ENCODE measurements around the gene NRP1.
A peak's percentile ranks its signal among the peaks of the same experiment; 100 is the strongest.

The NRP1 gene

GRCh38 chr10:33154590-33154989, 179.9 kb downstream of the NRP1 start:
- no peak overlapping the region for H3K4me3 ChIP-seq (ENCODE audit: low read length)
- TF ChIP-seq CTCF (conservative IDR thresholded peaks at IDR 0.05; ENCODE audit: low read length), result no peak
- peak; percentile 94 for DNase-seq (ENCODE audit: low read depth)

DNA sequence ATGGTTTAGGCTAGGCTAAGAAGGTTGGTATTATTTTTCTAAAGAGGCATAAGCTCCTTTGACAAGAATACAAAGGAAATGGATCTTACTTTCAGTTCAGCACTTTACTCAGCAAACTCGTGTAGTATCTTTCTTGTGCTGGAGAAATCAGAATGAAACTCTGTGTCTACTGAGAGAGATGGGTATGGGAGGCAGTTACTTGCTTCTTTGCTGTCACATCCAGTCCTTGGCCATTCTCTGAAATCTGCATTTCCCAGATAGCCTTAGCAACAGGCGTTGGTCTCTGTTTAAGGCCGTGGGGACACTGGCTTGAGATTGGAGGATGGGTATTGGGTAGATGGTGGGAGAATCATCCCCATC, 180.5 kb downstream of the NRP1 start:
- no peak for TF ChIP-seq CTCF (conservative IDR thresholded peaks at IDR 0.05; ENCODE audit: low read length)
- no peak overlapping the region for H3K4me3 ChIP-seq (ENCODE audit: low read length)
- no peak for DNase-seq (ENCODE audit: low read depth)

- no peak for DNase-seq (ENCODE audit: low read depth)
- TF ChIP-seq CTCF (conservative IDR thresholded peaks at IDR 0.05; ENCODE audit: low read length), result no peak
- no peak overlapping the region for H3K4me3 ChIP-seq (ENCODE audit: low read length)
These were observed 181.1 kb downstream of the NRP1 start for GRCh38 chr10:33153251-33153967.

- TF ChIP-seq CTCF (conservative IDR thresholded peaks at IDR 0.05; ENCODE audit: low read length), result no peak
- no peak for DNase-seq (ENCODE audit: low read depth)
- H3K4me3 ChIP-seq (ENCODE audit: low read length), result no peak overlapping the region
These were observed 181.7 kb downstream of the NRP1 start for GRCh38 chr10:33152750-33153149.

DNA sequence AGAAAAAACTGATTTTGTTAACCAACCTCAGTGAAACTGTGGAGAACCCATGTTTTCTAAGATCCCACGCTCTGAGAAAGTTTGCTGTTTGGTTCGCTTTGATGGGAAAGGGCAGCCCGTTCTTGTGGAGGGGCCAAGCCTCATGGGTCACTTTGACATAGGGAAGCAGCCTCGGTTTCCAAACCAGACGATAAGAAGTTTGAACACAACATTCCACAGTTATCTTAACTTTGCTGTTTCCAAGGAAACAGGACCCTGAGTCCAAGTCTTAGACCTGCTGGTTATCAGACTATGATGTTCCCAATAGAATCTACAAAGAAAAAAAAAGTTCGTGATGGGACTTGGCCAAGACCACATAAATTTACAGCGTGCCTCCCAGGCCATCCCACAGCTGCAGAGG, 182.3 kb downstream of the NRP1 start:
- no peak for DNase-seq (ENCODE audit: low read depth)
- H3K4me3 ChIP-seq (ENCODE audit: low read length), result no peak overlapping the region
- TF ChIP-seq CTCF (conservative IDR thresholded peaks at IDR 0.05; ENCODE audit: low read length), result no peak

DNA sequence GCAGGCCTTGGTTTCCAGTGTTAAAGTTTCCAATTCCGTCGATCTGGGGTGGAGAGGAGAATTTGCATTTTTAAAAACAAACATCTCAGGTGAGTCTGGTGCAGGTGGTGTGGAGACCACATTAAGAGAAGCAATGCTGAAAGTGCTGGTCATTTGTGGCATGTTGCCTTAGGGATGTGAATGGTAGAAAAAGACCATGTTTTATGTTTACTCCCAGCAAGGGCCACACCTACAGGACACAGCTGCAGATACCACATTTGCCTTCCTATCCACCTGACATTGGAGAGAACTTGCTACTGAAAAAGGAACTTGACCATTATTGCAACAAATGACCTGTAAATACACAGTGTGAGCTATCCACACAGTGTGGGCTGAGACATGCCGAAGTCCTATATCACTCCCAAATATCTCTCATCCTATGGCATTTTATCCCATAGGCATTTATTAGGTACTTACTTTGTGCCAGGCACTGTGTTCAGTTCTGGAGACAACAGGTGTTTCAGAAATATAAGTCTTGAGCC, 183.1 kb downstream of the NRP1 start:
- DNase-seq (ENCODE audit: low read depth), result no peak
- no peak for TF ChIP-seq CTCF (conservative IDR thresholded peaks at IDR 0.05; ENCODE audit: low read length)
- no peak overlapping the region for H3K4me3 ChIP-seq (ENCODE audit: low read length)

DNA sequence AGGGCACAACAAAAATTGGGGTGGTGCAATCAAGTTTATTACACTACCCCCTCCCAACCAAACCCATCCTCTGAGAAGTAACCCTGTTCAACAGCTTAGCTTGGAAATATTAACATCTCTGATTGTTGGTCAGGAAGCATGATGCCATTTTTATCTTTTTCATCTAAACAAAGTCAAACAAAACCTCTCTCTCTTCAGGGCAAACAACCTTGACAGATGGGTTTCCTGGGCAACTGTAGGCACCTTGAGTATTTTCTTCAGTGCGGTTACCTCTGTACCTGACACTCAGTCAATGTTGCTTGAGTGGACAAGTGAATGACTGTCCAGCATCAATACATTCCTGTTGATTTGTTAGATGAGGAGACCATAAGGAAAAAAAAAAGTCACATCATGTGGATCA, 183.6 kb downstream of the NRP1 start:
- TF ChIP-seq CTCF (conservative IDR thresholded peaks at IDR 0.05; ENCODE audit: low read length), result no peak
- H3K4me3 ChIP-seq (ENCODE audit: low read length), result no peak overlapping the region
- no peak for DNase-seq (ENCODE audit: low read depth)
